DMS114 treated with DMSO at 0.1 percent for 48 hours (cell line): ENCODE data around the gene ULBP2.

Experiments used
- DNase-seq: peaks from one replicate; lab custom pipeline; 2025; ENCODE audit not compliant: unreplicated experiment; lab: John Stamatoyannopoulos, UW

Gene ULBP2, protein sequence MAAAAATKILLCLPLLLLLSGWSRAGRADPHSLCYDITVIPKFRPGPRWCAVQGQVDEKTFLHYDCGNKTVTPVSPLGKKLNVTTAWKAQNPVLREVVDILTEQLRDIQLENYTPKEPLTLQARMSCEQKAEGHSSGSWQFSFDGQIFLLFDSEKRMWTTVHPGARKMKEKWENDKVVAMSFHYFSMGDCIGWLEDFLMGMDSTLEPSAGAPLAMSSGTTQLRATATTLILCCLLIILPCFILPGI

DNA sequence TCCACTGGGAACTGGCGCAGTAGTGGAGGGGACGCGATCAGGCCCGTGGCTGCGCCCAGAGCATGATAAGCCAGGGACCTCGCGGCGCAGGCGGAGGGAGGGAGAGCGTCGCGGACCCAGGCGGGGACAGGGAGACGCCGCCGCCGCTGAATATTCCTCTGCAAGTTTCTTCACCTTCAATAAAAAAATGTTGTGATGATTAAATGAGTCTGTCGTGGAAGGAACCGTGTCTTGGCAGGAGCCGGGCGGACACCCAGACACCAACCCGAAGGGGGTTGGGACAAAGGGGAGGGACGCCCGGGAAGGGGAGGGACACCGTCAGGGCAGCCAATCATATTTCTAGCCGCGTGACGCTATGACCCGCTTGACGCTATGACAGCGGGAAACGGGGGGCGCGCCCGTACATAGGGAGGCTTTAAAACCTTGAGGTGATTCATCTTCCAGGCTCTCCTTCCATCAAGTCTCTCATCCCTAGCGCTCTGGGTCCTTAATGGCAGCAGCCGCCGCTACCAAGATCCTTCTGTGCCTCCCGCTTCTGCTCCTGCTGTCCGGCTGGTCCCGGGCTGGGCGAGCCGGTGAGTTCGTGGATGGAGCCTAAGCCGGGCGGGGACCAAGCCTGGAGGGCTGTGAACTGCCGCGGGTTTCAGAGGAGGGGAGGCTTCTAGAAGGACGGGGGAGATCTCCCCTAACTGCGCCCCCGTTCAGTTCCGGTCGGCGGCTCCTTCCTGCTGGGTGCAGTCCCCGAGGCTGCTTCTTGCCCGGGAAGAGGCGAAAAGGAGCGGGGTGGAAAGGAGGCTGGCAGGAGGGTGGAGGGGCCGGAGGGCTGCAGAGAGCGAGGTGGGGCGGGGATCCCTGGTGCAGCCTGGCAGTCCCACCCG lies at the start of gene ULBP2:
Gene ULBP2 (plus strand): TSS at position 432 of the 878 bp plus-strand sequence. CDS start 59 bp downstream, at position 491.
- DNase-seq: peak; percentile 64

DNA sequence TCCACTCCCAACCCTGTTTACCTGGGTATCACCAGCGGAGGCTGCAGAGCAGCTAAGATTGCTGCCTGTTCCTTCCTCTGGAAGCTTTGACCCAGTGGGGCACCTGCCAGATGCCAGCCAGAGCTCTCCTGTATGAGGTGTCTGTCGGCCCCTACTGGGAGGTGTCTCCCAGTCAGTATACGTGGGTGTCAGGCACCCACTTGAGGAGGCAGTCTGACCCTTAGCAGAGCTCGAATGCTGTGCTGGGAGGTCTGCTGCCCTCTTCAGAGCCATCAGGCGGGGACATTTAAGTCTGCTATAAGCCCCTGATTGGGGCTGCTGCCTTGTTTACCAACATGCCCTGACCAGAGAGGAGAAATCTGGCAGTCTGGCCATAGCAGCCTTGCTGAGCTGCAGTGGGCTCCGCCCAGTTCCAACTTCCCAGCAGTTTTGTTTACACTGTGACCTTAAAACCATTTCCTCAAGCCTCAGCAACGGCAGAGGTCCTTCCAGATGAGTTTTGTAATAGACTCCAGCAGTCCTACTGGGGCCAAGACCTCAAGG lies 46.7 kb upstream of the ULBP2 start:
- no peak for DNase-seq

DNA sequence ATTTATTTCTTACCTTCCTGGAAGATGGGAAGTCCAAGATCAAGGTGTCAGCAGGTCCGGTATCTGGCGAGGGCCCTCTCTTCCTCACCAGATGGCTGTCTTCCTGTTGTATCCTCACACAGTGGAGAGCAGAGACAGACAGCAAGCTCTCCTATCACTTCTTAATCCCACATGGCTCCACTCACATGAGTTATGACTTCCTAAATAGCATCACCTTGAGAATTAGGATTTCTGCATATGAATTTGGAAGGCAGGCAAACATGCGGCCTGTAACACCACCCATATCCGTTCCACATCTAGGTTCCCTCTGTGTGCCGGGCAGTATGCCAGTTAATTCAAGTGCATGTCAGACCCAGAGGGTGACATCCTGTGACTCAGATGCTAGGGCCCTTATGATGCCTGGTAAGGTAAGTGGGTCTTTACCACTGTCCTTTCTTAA lies 46.0 kb upstream of the ULBP2 start:
- DNase-seq: no peak

DNA sequence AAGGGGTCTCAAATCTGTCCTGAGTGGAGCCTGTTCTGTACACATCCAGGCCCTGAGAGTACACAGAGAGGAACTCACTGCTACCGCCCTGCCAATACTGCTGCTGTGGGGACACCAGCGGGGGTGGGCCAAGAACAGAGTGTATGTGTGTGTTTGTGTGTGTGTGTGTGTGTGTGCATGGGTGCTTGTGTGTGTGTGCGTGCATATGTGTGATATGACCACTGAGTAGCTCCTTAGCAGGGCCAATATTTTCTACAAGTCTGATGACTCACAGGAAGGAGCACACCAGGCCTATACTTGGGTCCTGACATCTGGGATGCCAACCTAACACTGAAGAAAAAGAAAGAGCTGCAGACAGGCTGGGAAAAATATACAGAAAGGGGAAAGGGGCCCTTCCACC lies 45.3 kb upstream of the ULBP2 start:
- DNase-seq: no peak

DNA sequence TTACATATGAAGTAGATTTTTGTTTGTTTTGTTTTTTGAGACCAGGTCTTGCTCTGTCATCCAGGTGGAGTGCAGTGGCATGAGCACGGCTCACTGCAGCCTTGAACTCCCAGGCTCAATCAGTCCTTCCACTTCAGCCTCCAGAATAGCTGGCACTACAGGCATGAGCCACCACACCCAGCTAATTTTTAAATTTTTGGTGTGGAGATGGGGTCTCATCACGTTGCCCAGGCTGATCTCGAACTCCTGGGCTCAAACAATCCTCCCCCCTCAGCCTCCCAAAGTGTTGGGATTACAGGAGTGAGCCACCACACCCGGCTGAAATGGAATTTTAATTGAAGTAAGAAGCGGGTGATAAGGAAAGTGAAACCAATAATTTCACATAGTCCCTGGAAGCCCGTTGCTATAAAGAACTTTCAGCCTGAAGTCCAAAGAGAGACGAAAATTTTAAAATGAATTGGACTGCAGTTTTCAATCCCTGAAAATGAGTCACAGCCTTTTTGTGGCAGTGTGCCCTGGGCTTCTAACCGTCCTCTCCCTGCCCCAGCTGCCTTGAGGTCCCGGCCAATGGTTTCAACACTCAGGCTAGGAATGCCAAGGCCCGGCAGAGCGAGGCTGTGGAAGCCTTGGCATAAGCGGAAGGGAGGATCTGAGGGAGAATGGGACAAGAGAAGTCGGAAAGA lies 44.7 kb upstream of the ULBP2 start:
- DNase-seq: no peak

DNA sequence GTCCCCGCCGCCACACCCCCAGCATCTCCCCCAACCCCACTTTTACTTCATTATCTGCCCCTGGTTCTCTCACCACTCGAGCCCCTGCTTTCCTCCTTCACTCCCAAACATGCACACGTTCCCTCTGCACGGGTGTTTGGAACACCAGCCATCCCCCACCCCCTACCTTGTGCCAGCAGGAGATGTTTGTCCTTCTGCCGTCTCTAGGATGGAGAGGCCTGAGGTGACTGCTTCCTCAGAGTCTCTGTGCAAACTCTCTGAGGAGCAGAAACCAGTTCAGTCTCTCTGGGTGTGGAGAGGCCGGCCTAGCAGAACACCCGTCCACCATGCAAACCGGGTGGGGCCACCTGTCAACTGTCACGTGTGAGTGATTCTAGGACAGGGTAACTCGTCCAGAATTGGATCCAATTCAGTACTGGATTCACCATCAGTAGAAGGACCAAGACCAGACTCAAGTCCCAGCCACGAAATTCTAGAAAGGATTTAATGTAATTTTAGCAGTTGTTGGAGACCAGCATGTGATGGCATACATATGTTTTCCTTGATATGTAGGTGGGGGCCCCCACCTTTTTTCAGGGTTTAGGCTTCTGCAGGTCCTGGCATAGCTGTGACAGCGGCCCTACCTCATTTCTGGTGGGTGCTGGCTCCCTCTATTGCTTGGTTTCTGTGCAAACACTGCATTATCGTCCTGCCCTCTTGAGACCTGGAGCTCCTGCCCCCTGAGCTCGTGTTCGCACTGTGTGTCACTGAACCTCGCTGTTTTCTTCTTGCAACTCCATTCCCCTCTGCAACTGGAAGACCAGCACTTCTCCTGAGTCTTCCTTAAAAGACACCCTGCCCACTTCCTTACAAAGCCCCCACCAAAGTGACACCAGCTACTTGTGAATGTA lies 43.7 kb upstream of the ULBP2 start, which contains the start of gene RAET1E:
Gene RAET1E (minus strand): TSS at position 259 of the 890 bp plus-strand sequence. CDS start 7,212 bp downstream, outside the sequence.
- DNase-seq: no peak

DNA sequence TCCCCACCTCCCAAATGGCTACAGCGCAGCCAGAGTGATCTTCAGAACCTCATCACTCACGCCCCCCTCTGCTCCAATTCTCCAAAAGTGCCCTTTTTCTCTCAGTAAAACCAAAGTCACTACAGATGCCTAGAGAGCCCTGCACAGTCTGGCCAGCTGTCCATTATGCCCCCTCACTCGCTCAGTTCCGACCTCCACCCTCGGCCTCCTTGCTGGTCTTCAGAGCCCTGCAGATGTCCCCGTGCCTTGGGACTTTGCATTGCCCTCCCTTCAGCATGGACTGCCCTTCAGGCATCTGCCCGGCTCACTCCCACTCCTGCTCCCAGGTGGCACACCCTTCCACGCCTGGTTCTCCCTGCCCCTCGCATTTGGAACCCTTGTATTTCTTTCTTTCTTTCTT lies 42.8 kb upstream of the ULBP2 start:
- no peak for DNase-seq

DNA sequence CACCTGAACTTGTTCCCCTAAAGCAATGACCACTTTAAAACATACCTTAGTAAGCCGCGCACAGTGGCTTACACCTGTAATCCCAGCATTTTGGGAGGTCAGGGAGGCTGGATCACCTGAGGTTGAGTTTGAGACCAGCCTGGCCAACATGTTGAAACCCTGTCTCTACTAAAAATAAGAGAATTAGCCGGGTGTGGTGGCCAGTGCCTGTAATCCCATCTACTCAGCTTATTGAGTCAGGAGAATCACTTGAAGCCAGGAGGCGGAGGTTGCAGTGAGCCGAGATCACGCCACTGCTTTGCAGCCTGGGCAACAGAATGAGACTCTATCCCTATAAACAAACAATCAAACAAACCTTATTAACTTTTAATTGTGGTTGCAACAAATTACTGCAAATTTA lies 42.3 kb upstream of the ULBP2 start:
- no peak for DNase-seq

DNA sequence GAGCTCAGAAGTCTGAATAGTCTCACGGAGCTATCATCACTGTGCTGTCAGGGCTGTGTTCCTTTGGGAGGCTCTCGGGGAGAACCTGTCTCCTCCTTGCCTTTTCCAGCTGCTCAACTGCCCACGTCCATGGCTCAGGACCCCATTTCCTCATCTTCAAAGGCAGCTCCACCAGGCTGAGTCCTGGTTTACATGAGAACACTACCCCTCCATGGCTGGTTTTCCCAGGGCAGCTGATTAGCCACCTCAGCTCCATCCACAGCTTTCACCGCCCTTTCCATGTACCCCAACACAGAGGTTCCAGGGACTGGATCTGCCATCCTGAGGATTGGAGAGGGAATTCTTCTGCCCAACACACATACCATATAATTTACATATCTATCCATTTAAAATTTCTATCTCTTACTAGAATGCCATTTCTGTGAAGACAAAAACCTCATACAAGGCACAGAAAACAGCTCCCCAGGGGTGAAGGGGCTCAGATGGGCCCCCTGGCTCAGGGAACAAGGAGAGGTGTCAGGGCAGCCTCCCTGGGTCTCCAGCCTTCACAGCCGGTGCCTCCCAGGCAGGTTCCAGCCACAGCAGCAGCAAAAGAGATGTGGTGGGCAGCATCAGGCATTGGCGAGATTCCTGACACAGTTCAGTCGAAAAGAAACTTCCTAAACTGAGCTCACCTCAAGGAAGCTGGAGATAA lies 41.7 kb upstream of the ULBP2 start:
- DNase-seq: no peak

DNA sequence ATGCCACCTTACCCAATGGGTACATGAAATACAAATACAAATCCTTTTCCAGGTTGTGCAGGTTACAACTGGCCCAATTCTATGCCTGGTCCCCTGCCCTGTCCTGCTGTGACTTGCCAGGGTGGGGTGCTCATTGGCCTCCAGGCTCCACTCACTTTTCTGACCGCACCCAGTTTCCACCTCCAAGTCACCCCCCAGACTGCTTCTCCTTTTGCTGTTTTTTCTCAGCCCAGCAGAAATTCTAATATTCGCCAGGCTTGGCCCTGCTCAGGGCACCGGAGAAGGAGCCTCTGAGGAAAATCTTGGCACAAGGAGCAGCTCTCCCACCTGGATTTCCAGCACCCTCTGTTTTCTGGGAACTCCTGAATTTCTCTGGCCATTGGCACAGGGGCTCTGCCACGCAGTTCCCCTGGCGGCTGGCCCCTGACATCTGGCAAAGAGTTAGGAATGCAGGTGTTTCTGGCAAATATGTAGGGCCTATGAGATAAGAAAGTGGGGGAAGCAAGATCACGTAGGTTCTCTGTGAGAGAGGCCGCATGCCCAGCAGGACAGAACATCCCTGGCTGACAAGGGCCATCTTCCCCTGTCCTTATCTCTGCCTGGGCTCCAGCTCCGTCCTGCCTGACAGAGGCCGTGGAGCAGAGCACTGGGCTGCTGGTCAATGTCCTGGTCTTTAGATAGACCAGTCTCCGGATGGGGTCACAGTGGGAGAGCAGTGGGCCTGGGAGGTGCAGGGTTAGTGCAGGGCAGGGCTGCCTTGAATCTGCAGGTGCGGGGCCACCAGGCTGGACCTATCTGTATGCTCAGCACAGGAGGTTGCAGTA lies 41.0 kb upstream of the ULBP2 start:
- DNase-seq: no peak

DNA sequence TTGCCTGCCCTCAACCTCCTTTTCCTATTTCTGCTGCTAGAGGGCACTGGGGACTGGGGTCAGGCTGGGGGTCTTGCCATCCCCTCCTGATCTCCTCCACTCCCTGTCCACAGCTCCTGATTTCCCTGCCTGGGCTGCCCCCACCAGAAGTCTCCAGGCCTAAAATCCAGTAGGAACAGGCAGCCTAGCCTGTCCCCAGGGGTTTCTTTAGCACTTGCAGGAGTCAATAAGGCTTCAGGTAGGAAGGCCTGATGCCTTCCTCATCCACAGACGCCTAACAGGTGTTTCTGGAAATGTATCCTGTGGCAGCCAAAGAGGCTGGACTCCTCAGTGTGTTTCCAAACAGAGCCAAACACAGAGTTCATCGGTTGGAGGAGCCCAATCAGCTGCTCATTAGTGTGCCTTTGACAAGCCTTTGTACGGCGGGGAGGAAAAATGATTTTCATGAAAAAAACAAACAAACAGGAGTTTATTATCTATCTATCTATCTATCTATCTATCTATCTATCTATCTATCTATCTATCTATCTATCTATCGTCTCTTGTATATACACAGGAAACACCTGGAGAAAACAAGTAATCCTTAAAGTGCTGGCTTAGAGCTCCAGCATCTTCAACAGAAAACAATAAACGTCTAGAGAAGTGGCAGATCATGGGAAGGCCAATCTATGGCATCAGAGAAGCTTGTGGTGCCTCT lies 40.2 kb upstream of the ULBP2 start:
- no peak for DNase-seq

DNA sequence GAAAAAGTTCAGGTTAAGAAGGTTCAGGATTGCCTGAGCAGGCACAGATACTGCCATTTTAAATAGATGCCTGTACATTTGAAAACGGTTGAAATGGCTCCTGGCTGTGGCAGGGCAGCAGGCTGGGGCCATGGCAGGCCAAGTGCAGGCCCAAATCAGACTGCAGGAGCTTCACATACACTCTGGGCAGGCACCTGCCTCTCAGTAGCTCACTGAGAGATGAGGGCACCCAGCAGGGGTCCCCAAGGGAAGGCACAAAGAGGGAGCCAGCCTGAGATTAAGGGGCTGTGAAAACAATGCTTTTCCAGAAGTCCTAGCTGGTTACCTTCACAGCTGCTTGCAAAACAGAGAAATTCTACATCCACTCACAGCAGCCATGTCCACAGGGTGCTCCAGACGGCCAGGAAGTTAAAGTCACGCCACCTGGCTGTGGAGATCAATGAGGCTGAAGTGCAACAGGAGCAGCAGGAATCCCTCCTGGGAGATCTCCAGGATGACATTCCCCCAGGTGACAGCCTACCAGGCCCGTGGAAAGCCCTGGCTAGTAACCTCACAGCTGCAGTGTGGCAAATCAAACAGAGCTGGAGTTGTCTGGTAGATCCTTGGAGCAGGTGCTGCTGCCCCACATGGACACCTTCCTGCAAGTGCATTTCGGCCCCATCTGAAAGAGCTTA lies 37.7 kb upstream of the ULBP2 start:
- DNase-seq: no peak

DNA sequence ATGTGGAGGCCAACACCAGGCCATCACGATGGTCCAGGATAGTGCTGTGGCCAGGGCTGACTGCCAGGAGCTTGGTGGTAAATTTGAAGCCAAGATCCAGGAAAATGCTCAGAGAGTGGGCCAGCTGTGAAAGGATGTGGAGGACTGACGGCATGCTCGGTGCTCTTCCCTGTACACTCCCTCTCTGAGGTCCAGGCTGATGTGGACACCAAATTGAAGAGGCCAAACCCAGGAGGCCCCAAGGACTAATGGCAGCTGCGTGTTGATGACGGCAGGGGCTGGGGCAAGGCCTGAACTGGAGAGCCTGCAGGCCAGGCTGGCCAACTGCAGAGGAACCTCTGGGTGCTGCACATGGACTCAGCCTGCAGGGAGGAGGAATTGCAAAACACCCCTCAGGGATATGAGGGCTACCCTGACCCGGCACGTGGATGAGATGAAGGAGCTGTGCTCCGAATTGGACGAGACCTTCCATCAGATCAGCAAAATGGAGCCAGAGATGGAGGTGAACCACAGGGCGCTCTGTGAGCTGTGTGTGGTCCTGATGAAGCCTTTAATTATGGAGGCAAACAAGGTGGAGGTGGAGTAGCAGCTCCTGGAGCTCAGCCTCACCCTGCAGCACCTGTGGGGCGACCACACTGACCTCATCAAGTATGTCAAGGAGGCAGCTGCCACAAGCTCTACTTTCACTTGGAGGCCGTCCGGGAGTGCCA lies 37.0 kb upstream of the ULBP2 start:
- no peak for DNase-seq

DNA sequence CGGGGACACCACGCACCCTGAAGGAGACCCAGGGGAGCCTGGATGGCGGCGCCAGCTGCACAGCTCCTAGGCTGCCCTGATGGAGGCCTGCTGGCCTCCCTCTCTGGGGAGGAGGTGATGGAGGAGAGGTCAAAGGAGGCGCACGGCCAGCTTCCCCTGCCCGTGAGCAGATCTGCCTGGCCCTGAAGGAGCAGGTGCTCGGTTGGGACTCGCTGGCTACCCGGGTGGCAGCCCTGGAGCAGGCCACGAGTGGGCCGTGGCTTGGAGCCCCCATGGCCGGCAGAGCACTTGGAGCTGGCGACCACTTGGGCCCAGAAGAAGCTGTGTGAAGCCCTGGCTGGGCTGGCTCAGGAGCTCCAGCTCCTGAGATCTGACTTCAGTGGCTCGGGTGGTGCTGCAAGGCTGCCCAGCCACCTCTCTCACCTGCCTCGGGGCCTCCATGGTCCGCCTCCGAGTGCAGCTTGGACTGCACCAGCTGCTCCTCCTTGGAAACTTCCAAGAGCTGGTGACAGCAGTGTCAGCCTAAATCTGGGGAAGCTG lies 36.4 kb upstream of the ULBP2 start:
- no peak for DNase-seq

DNA sequence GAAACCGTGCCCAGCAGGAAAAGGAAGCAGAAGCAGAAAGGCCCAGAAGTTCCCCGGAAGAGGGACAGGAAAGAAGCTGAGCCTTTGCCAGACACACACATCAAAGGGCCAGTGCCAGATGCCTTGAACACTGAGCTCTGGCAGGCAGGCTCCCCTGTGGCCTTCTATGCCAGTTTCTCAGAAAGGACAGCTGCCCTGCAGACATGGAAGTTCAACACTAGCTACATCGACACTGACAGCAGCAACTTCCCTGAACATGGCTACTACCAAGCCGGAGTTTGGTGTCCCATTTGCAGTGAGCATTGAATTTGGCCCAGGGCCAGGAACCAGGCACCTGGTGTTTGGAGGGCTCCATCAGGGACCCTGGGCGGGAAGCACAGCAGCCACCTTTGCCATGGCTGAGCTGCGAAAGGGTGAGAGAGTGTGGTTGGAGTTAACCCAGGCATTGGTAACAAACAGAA lies 35.9 kb upstream of the ULBP2 start:
- no peak for DNase-seq

DNA sequence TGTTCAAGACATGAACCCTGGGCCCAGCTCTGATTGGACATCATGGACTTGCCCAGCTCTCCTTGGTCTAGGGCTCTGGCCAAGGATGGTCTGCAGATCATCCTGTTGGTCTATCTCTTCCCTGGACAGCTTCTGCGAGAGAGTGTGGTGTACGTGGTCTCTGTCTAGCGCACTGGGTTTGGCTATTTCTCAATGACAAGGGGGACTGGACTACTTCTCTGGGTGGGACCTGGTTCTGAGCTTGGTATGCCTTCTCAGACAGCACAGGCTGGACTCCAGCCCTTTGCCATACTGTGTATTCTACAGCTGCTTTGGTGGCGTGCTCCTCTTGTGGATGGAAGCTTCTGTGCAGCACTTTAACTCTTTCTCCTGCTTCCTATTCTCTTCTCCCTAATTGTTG lies 35.4 kb upstream of the ULBP2 start:
- no peak for DNase-seq

DNA sequence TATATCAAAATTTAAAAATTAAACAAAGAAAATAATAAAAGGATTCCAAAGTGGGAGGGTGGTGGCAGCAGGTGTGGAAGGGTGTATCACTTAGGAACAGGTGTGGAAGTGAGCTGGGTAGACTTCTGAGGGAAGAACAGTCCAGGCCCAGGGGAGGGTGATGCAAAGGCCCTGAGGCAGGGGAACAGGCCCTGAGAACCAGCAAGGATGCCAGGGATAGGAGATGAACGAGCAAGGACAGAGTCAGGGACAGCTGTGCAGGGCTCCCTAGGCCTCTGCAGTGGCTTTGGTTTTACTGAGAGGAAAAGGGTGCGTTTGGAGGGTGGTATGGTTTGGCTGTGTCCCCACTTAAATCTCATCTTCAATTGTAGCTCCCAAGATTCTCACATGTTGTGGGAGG lies 34.5 kb upstream of the ULBP2 start:
- DNase-seq: no peak
